Immature natural killer cell (primary cell): ENCODE data around the gene BIK. TPM values are rescaled to one million over a fixed set of nuclear protein-coding genes. Genes with fewer than 3 reads are reported as not detected.

Experiments
- DNase-seq, 3 donors: peaks; one replicate each; pipeline ENCODE4 v3.0.0; 2022; ENCODE audit warnings: mixed read lengths in 1 of 3
- H3K27ac Mint-ChIP-seq, 6 donors: one replicate each; pipeline ENCODE4 v1.8.0; 2020; ENCODE audit warnings: mixed read lengths in 6 of 6, mild to moderate bottlenecking in 5 of 6, inconsistent platforms in 4 of 6, moderate library complexity in 3 of 6
- H3K27me3 Mint-ChIP-seq, 3 donors: one replicate each; pipeline ENCODE4 v1.8.0; 2020 to 2021; ENCODE audit warnings: low read depth in 3 of 3, mild to moderate bottlenecking in 3 of 3, mixed read lengths in 3 of 3, moderate library complexity in 3 of 3, inconsistent platforms in 1 of 3
- H3K36me3 Mint-ChIP-seq, 3 donors: one replicate each; pipeline ENCODE4 v1.8.0; 2020; ENCODE audit warnings: mixed read lengths in 3 of 3, inconsistent platforms in 2 of 3, mild to moderate bottlenecking in 2 of 3
- H3K4me1 Mint-ChIP-seq, 2 donors: one replicate each; pipeline ENCODE4 v1.8.0; 2020; ENCODE audit warnings: inconsistent platforms in 2 of 2, mild to moderate bottlenecking in 2 of 2, mixed read lengths in 2 of 2, moderate library complexity in 1 of 2
- H3K4me3 Mint-ChIP-seq, 5 donors: one replicate each; pipeline ENCODE4 v1.8.0; 2020; ENCODE audit warnings: mild to moderate bottlenecking in 5 of 5, mixed read lengths in 5 of 5, inconsistent platforms in 3 of 5, moderate library complexity in 3 of 5
- H3K9me3 Mint-ChIP-seq, 6 donors: one replicate each; pipeline ENCODE4 v1.8.0; 2020; ENCODE audit warnings: mild to moderate bottlenecking in 6 of 6, mixed read lengths in 6 of 6, inconsistent platforms in 4 of 6, moderate library complexity in 3 of 6
- polyA plus RNA-seq, 3 donors: library from polyadenylated mRNA; unstranded; fragments of 300-500 nt; fragmentation: Illumina TruSeq; gene quantifications; one replicate each; pipeline ENCODE4 v1.2.3, GENCODE V29; 2021

Gene BIK
- polyA plus RNA-seq, 3 donors from 2014 or later = 0.45 to 1.6 TPM; not detected in 1

GRCh38 chr22:43173976-43174720 lies 63.6 kb downstream of the BIK start:
- Mint-ChIP-seq H3K27me3 (peaks cover 0 to 2% (median 0%) of the 10 kb centered on the region in 3 donors), H3K4me3 (no peak overlapping the region), H3K9me3 (no peaks in the 10 kb centered on the region), H3K4me1 (peaks cover 9 to 17% of the 10 kb centered on the region in 2 donors), H3K27ac (no peak overlapping the region), H3K36me3 (peaks cover 0 to 11% (median 10%) of the 10 kb centered on the region in 3 donors)
- no peak for DNase-seq

DNA sequence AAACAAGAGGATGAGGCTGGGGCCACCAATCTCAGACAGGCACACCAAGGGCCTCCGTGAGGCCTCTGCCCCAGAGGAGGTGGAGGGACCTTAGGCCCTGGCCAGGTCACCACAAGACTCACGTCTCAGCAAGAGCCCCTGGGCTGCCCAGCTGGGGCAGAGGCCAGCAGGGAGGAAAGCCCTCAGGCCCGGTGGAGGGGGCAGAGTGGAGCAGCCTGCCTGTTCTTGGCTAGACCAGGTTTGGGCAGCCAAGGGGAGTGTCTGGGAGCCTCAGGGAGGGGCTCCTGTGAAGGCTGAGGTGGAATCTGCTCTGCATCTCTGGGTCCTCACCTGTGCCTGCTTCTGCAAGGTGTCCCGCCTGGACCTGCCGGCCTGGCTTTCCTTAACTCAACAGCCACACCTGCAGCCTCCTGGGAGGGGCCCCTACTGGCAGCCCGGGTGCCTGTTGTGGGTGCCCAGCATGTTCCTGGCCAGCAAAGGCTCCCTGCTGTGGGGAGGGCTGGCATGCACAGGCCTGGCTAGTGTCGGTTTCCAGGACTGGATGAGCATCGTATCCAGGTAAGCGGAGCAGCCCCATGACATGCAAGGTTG lies 64.5 kb downstream of the BIK start:
- Mint-ChIP-seq H3K27ac (no peak overlapping the region), H3K4me3 (no peak overlapping the region), H3K27me3 (peaks cover 0 to 2% (median 0%) of the 10 kb centered on the region in 3 donors), H3K36me3 (peaks cover 0 to 15% (median 10%) of the 10 kb centered on the region in 3 donors), H3K4me1 (peaks cover 9 to 17% of the 10 kb centered on the region in 2 donors), H3K9me3 (no peaks in the 10 kb centered on the region)
- no peak for DNase-seq

DNA sequence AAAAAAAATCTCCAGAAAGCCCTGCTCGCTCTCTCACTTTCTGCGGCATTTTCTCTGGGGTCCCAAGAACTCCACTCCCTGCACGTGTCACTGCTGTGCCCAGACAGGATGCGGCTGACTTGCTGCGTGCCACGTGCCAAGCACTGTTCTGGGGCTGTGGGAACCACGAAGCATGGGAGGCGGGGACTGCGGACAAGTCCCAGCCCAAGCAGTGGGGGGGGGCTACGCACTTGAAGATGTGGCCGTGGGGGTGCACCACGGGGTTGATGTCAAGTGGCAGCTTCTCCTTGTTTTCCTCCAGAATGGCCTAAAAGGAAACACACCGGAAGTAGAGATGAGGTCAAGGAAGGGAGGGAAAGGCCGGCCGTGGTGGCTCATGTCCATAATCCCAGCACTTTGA lies 65.5 kb downstream of the BIK start:
- no peak overlapping the region for H3K4me3 Mint-ChIP-seq
- peaks cover 0 to 2% (median 0%) of the 10 kb centered on the region in 3 donors for H3K27me3 Mint-ChIP-seq
- peaks cover 0 to 18% (median 10%) of the 10 kb centered on the region in 3 donors for H3K36me3 Mint-ChIP-seq
- peaks cover 2 to 6% of the 10 kb centered on the region in 2 donors for H3K4me1 Mint-ChIP-seq
- no peaks in the 10 kb centered on the region for H3K9me3 Mint-ChIP-seq
- DNase-seq = peak; percentile 6 to 26 (median 18)
- H3K27ac Mint-ChIP-seq = peak overlapping the region in 2 of 6 donors; percentile 29 to 46

GRCh38 chr22:43177479-43177878 lies 66.9 kb downstream of the BIK start:
- H3K36me3 Mint-ChIP-seq = peaks cover 0 to 20% (median 10%) of the 10 kb centered on the region in 3 donors
- no peak for DNase-seq
- H3K27me3 Mint-ChIP-seq = peaks cover 0 to 2% (median 0%) of the 10 kb centered on the region in 3 donors
- H3K27ac Mint-ChIP-seq = no peak overlapping the region
- no peak overlapping the region for H3K4me3 Mint-ChIP-seq
- H3K4me1 Mint-ChIP-seq = no peaks in the 10 kb centered on the region
- H3K9me3 Mint-ChIP-seq = no peaks in the 10 kb centered on the region

Other genes starting within 250 kb of the BIK start
- 10 to 100 TPM; 18.4 to 31.6 (median 23.0) TPM for gene PACSIN2, start 95.6 kb upstream of the BIK start, polyA plus RNA-seq
- gene TTLL1, start 21.4 kb upstream of the BIK start, polyA plus RNA-seq = 10 to 100 TPM in 1 of 3 donors, 1 to 10 TPM in 2; 9.4 to 14.4 (median 9.9) TPM
- 10 to 100 TPM in 1 of 3 donors, 1 to 10 TPM in 2; 5.8 to 10.2 (median 9.6) TPM for gene MCAT, start 32.6 kb downstream of the BIK start, polyA plus RNA-seq
- 100 to 1,000 TPM; 338 to 509 (median 463) TPM for gene TSPO, start 40.8 kb downstream of the BIK start, polyA plus RNA-seq
- 10 to 100 TPM; 10.8 to 17.5 (median 16.4) TPM for gene TTLL12, start 76.4 kb downstream of the BIK start, polyA plus RNA-seq
- under 1 TPM in 1 of 3 donors, not detected in 2; 0.16 TPM for gene SCUBE1, start 232.6 kb downstream of the BIK start, polyA plus RNA-seq